HG02623 (cell line): Measurements from ENCODE around the gene SKOR1.

Source experiments
- ATAC-seq: cut with Tn5 transposase; IDR thresholded peaks from one replicate; pipeline ENCODE4 v1.9.1; 2021; ENCODE audit warnings: moderate library complexity; ENCODE audit not compliant: unreplicated experiment

SKOR1 gene

GRCh38 chr15:67850994-67851571, 25.8 kb downstream of the SKOR1 start:
- ATAC-seq: no peak

GRCh38 chr15:67852418-67852817, 27.1 kb downstream of the SKOR1 start:
- ATAC-seq: no peak

- ATAC-seq: no peak
These were observed 28.1 kb downstream of the SKOR1 start for GRCh38 chr15:67853454-67853853.

- no peak for ATAC-seq
These were observed 29.0 kb downstream of the SKOR1 start for GRCh38 chr15:67854358-67854757.

- ATAC-seq: no peak
These were observed 30.5 kb downstream of the SKOR1 start for GRCh38 chr15:67855842-67856241.

- ATAC-seq: no peak
These were observed 31.9 kb downstream of the SKOR1 start for GRCh38 chr15:67857220-67857619.

GRCh38 chr15:67859331-67859946, 34.1 kb downstream of the SKOR1 start:
- ATAC-seq: no peak

- ATAC-seq: no peak
These were observed 36.7 kb downstream of the SKOR1 start for GRCh38 chr15:67861983-67862382.

GRCh38 chr15:67862750-67863441, 37.6 kb downstream of the SKOR1 start:
- ATAC-seq: peak; percentile 12

GRCh38 chr15:67863442-67863987, 38.2 kb downstream of the SKOR1 start:
- ATAC-seq: peak; percentile 67

GRCh38 chr15:67865331-67865730, 40.0 kb downstream of the SKOR1 start:
- ATAC-seq: no peak

GRCh38 chr15:67865766-67866165, 40.5 kb downstream of the SKOR1 start:
- ATAC-seq: no peak

- no peak for ATAC-seq
These were observed 44.4 kb downstream of the SKOR1 start for GRCh38 chr15:67869701-67870100.

- ATAC-seq: no peak
These were observed 45.6 kb downstream of the SKOR1 start for GRCh38 chr15:67870868-67871408.

GRCh38 chr15:67873777-67874176, 48.5 kb downstream of the SKOR1 start:
- no peak for ATAC-seq

- ATAC-seq: no peak
These were observed 53.5 kb downstream of the SKOR1 start for GRCh38 chr15:67878712-67879206.

GRCh38 chr15:67879440-67880129, 54.3 kb downstream of the SKOR1 start:
- no peak for ATAC-seq

GRCh38 chr15:67880651-67881182, 55.4 kb downstream of the SKOR1 start:
- ATAC-seq: no peak

- no peak for ATAC-seq
These were observed 57.4 kb downstream of the SKOR1 start for GRCh38 chr15:67882487-67883233.

GRCh38 chr15:67883234-67883773, 58.0 kb downstream of the SKOR1 start:
- no peak for ATAC-seq
